Hepatocyte (in vitro differentiated cells): ENCODE data around the gene JOSD2. TPM values are rescaled to one million over a fixed set of nuclear protein-coding genes. Genes with fewer than 3 reads are reported as not detected.

Experiments
- DNase-seq: peaks from one replicate; pipeline ENCODE4 v3.0.0-alpha.2; 2016; ENCODE audit warnings: low spot score
- H2AFZ ChIP-seq: fragments of 200-600 bp; sonication (generic); 2 replicates; pipeline ENCODE4 v1.6.0; 2016; ENCODE audit warnings: antibody characterized with exemption, mild to moderate bottlenecking
- H3K27ac ChIP-seq: fragments of 200-600 bp; sonication (generic); 2 replicates; pipeline ENCODE4 v1.5.1; 2016; ENCODE audit warnings: mild to moderate bottlenecking
- H3K27me3 ChIP-seq: fragments of 200-600 bp; sonication (generic); 2 replicates; pipeline ENCODE4 v1.6.1; 2016
- H3K36me3 ChIP-seq: fragments of 200-600 bp; sonication (generic); replicated peaks from 2 replicates; pipeline ENCODE4 v1.5.1; 2016; ENCODE audit warnings: low read depth; ENCODE audit not compliant: insufficient read depth
- H3K4me1 ChIP-seq: fragments of 200-600 bp; sonication (generic); 2 replicates; pipeline ENCODE4 v1.5.1; 2016; ENCODE audit warnings: mild to moderate bottlenecking, moderate library complexity; ENCODE audit not compliant: insufficient read depth
- H3K4me2 ChIP-seq: fragments of 200-600 bp; sonication (generic); 2 replicates; pipeline ENCODE4 v1.6.0; 2016
- H3K4me3 ChIP-seq: fragments of 200-600 bp; sonication (generic); 2 replicates; pipeline ENCODE4 v1.5.1; 2016; ENCODE audit warnings: mild to moderate bottlenecking
- H3K79me2 ChIP-seq: fragments of 200-600 bp; sonication (generic); 2 replicates; pipeline ENCODE4 v1.6.0; 2017; ENCODE audit warnings: mild to moderate bottlenecking
- H3K9me2 ChIP-seq: fragments of 200-600 bp; sonication (generic); replicated peaks from 2 replicates; pipeline ENCODE4 v1.6.0; 2017; ENCODE audit warnings: mild to moderate bottlenecking; ENCODE audit not compliant: insufficient read depth
- H3K9me3 ChIP-seq: fragments of 200-600 bp; sonication (generic); 2 replicates; pipeline ENCODE4 v1.5.1; 2016; ENCODE audit warnings: low read depth, mild to moderate bottlenecking
- H4K20me1 ChIP-seq: fragments of 200-600 bp; sonication (generic); 2 replicates; pipeline ENCODE4 v1.6.0; 2016; ENCODE audit warnings: mild to moderate bottlenecking; ENCODE audit not compliant: insufficient read depth, poor library complexity, severe bottlenecking
- EZH2 ChIP-seq: fragments of 200-600 bp; sonication (generic); IDR thresholded peaks from 2 replicates; pipeline ENCODE4 v1.6.1; 2016; ENCODE audit warnings: antibody characterized with exemption, mild to moderate bottlenecking, borderline replicate concordance
- EZH2phosphoT487 ChIP-seq: fragments of 200-600 bp; sonication (generic); IDR thresholded peaks from one replicate; pipeline ENCODE4 v1.6.1; 2018; ENCODE audit warnings: antibody characterized with exemption, mild to moderate bottlenecking, low read depth, moderate library complexity; ENCODE audit not compliant: unreplicated experiment, severe bottlenecking
- WGBS: methylation state at CpG from one replicate; pipeline ENCODE4 v1.1.6; 2016; ENCODE audit warnings: low lambda C conversion rate; ENCODE audit errors: missing lambda C conversion rate; 5-methylcytosine and 5-hydroxymethylcytosine counted together
- polyA plus RNA-seq: library from polyadenylated mRNA; unstranded; fragments of >200 nt; fragmentation: Nextera tagmentation; extraction: Ambion mirVana; gene quantifications from 2 replicates; pipeline ENCODE4 v1.2.1, GENCODE V29; 2016
- total RNA-seq: library from RNA; depleted of rRNA; stranded (reverse); fragments of >200 nt; gene quantifications from 2 replicates; pipeline ENCODE4 v1.2.3, GENCODE V29; 2014
- TF ChIP-seq, protein P1 (sequence below): fragments of 200-600 bp; sonication (generic); IDR thresholded peaks from 2 replicates; pipeline ENCODE4 v1.5.1; 2016; ENCODE audit warnings: antibody characterized with exemption, mild to moderate bottlenecking; ENCODE audit not compliant: poor library complexity

The JOSD2 gene
- total and polyA plus RNA-seq, 2 experiments from 2014 or later, result 19.0 to 82.9 TPM

DNA sequence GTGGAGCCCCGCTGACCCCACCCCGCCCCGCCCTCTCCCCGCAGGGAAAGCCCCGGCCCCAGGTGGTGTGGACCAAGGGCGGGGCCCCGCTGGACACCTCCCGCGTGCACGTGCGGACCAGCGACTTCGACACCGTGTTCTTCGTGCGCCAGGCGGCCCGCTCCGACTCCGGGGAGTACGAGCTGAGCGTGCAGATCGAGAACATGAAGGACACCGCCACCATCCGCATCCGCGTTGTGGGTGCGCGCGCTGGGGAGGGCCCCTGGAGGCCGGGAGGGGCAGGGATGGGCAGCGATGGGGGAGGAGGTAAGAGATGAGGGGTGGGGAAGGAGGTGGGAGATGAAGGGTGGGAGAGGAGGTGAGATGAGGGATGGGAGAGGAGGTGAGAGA is 51.9 kb downstream of the JOSD2 start:
- no peak for TF ChIP-seq EZH2
- TF ChIP-seq, protein P1, sequence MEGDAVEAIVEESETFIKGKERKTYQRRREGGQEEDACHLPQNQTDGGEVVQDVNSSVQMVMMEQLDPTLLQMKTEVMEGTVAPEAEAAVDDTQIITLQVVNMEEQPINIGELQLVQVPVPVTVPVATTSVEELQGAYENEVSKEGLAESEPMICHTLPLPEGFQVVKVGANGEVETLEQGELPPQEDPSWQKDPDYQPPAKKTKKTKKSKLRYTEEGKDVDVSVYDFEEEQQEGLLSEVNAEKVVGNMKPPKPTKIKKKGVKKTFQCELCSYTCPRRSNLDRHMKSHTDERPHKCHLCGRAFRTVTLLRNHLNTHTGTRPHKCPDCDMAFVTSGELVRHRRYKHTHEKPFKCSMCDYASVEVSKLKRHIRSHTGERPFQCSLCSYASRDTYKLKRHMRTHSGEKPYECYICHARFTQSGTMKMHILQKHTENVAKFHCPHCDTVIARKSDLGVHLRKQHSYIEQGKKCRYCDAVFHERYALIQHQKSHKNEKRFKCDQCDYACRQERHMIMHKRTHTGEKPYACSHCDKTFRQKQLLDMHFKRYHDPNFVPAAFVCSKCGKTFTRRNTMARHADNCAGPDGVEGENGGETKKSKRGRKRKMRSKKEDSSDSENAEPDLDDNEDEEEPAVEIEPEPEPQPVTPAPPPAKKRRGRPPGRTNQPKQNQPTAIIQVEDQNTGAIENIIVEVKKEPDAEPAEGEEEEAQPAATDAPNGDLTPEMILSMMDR, result no peak
- no peak for TF ChIP-seq EZH2phosphoT487
- no peak overlapping the region for H3K27ac ChIP-seq
- no peak overlapping the region for H3K4me3 ChIP-seq
- H3K27me3 ChIP-seq, result no peaks in the 10 kb centered on the region
- WGBS, result 98% methylated on average over 23 of the region's 32 CpGs
- no peaks in the 10 kb centered on the region for H3K36me3 ChIP-seq
- no peak overlapping the region for H3K4me2 ChIP-seq
- no peaks in the 10 kb centered on the region for H3K9me2 ChIP-seq
- no peaks in the 10 kb centered on the region for H3K4me1 ChIP-seq
- H2AFZ ChIP-seq, result no peak overlapping the region
- H3K9me3 ChIP-seq, result no peaks in the 10 kb centered on the region
- H3K79me2 ChIP-seq, result no peaks in the 10 kb centered on the region
- no peak for DNase-seq
- no peaks in the 10 kb centered on the region for H4K20me1 ChIP-seq

DNA sequence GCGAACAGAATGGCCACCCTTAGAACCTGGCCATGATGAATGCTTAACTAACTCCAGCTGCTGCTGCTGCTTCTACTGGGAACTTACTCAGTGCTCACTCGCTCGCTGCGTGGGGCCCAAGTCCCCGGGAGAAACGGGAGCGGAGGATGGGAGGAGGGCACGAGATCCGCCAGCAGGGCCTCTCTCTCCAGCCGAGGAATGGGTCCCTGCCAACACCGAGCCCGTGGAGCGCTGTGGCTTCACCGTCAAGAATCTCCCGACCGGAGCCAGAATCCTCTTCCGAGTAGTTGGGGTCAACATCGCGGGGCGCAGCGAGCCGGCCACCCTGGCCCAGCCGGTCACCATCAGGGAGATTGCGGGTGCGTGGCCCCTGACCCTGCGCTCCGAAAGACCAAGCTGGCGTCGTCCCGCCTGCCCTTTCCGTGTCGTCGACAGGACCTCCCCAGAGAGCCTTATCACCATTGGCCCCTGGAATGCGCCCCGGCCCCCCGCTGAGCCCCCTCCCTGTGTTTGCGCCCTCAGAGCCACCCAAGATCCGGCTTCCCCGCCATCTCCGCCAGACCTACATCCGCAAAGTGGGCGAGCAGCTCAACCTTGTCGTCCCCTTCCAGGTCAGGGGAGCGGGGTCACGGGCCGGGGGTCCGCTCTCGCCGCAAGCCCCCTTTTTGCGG is 52.5 kb downstream of the JOSD2 start:
- Histone ChIP-seq H2AFZ (no peak overlapping the region), H3K9me2 (no peaks in the 10 kb centered on the region), H3K4me1 (no peaks in the 10 kb centered on the region), H3K36me3 (no peaks in the 10 kb centered on the region), H3K4me2 (no peak overlapping the region), H3K9me3 (no peaks in the 10 kb centered on the region), H3K4me3 (no peak overlapping the region), H4K20me1 (no peaks in the 10 kb centered on the region), H3K27ac (no peak overlapping the region), H3K27me3 (no peaks in the 10 kb centered on the region), H3K79me2 (no peaks in the 10 kb centered on the region)
- TF ChIP-seq EZH2 (no peak), EZH2phosphoT487 (no peak)
- TF ChIP-seq, protein P1, result no peak
- WGBS, result 79% methylated on average over 35 of the region's 50 CpGs
- DNase-seq, result no peak

DNA sequence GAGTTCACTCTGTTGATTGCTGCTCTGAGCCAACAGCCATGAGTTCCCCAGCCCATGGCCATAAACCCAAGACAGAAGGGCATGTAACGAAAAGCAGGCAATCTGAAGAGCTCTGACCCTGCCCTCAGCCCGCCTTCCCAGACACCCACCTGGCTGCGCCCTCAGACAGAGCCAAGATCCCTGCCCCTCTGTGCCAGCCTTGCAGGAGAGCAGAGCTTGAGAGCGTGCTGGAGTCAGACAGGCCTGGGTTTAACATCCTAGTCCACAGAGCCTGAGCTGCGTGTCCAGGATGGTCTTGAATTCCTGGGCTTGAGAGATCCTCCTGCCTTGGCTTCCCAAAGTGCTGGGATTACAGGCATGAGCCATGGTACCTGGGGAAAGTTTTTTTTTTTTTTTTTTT is 53.7 kb downstream of the JOSD2 start:
- Histone ChIP-seq H3K27ac (no peak overlapping the region), H3K36me3 (no peaks in the 10 kb centered on the region), H3K9me2 (no peaks in the 10 kb centered on the region), H3K79me2 (no peaks in the 10 kb centered on the region), H3K9me3 (no peaks in the 10 kb centered on the region), H4K20me1 (no peaks in the 10 kb centered on the region), H3K4me2 (no peak overlapping the region), H3K4me1 (no peaks in the 10 kb centered on the region), H2AFZ (no peak overlapping the region), H3K4me3 (no peak overlapping the region), H3K27me3 (no peaks in the 10 kb centered on the region)
- DNase-seq, result no peak
- WGBS, result 87% methylated on average over 5 of the region's 5 CpGs
- TF ChIP-seq, protein P1, result no peak
- no peak for TF ChIP-seq EZH2
- TF ChIP-seq EZH2phosphoT487, result no peak

Other genes with a start within 250 kb of the JOSD2 start
- 0.24 and 0.40 TPM in 2 replicates for gene KCNC3, start 181.8 kb downstream of the JOSD2 start, total RNA-seq
- 1.5 and 1.6 TPM in 2 replicates for gene KCNC3, start 181.8 kb downstream of the JOSD2 start, polyA plus RNA-seq
- 7.3 and 12.4 TPM in 2 replicates for gene NAPSA, start 145.6 kb downstream of the JOSD2 start, total RNA-seq
- 2.7 and 12.1 TPM in 2 replicates for gene NAPSA, start 145.6 kb downstream of the JOSD2 start, polyA plus RNA-seq
- gene NR1H2, start 134.7 kb downstream of the JOSD2 start, total RNA-seq, result 41.4 and 53.2 TPM in 2 replicates
- 55.9 and 62.9 TPM in 2 replicates for gene NR1H2, start 134.7 kb downstream of the JOSD2 start, polyA plus RNA-seq
- 13.6 and 18.2 TPM in 2 replicates for gene POLD1, start 126.8 kb downstream of the JOSD2 start, total RNA-seq
- gene POLD1, start 126.8 kb downstream of the JOSD2 start, polyA plus RNA-seq, result 32.6 and 40.4 TPM in 2 replicates
- gene SPIB, start 92.3 kb downstream of the JOSD2 start, total RNA-seq, result 2.8 TPM in 2 replicates
- 0.63 and 1.7 TPM in 2 replicates for gene SPIB, start 92.3 kb downstream of the JOSD2 start, polyA plus RNA-seq
- gene MYBPC2, start 78.3 kb downstream of the JOSD2 start, total RNA-seq, result 0.07 and 0.16 TPM in 2 replicates
- gene MYBPC2, start 78.3 kb downstream of the JOSD2 start, polyA plus RNA-seq, result 0.04 TPM in 1 of 2 replicates, not detected in the other
- 147 and 160 TPM in 2 replicates for gene EMC10, start 34.7 kb downstream of the JOSD2 start, total RNA-seq
- gene EMC10, start 34.7 kb downstream of the JOSD2 start, polyA plus RNA-seq, result 31.3 and 35.6 TPM in 2 replicates
- 2.7 and 5.0 TPM in 2 replicates for gene GARIN5A, start 34.3 kb downstream of the JOSD2 start, total RNA-seq
- gene GARIN5A, start 34.3 kb downstream of the JOSD2 start, polyA plus RNA-seq, result 10.4 and 11.5 TPM in 2 replicates
- 9.0 and 9.2 TPM in 2 replicates for gene ASPDH, start 2.7 kb upstream of the JOSD2 start, total RNA-seq
- 5.2 and 7.4 TPM in 2 replicates for gene ASPDH, start 2.7 kb upstream of the JOSD2 start, polyA plus RNA-seq
- gene LRRC4B, start 57.2 kb upstream of the JOSD2 start, total RNA-seq, result 6.0 and 7.7 TPM in 2 replicates
- 1.8 and 2.1 TPM in 2 replicates for gene LRRC4B, start 57.2 kb upstream of the JOSD2 start, polyA plus RNA-seq
- gene SYT3, start 128.7 kb upstream of the JOSD2 start, total RNA-seq, result 0.48 and 1.5 TPM in 2 replicates
- gene SYT3, start 128.7 kb upstream of the JOSD2 start, polyA plus RNA-seq, result 2.2 and 4.3 TPM in 2 replicates
- 2.2 and 4.1 TPM in 2 replicates for gene C19orf81, start 138.3 kb upstream of the JOSD2 start, total RNA-seq
- gene C19orf81, start 138.3 kb upstream of the JOSD2 start, polyA plus RNA-seq, result 12.4 and 14.7 TPM in 2 replicates
- gene SHANK1, start 208.6 kb upstream of the JOSD2 start, total RNA-seq, result 0.24 and 2.3 TPM in 2 replicates
- 0.56 and 1.4 TPM in 2 replicates for gene SHANK1, start 208.6 kb upstream of the JOSD2 start, polyA plus RNA-seq
- 27.6 and 30.3 TPM in 2 replicates for gene CLEC11A, start 212.2 kb upstream of the JOSD2 start, total RNA-seq
- gene CLEC11A, start 212.2 kb upstream of the JOSD2 start, polyA plus RNA-seq, result 72.4 and 111 TPM in 2 replicates